ENCODE data around the gene SREBF2. TPM values are rescaled to one million over a fixed set of nuclear protein-coding genes. Genes with fewer than 3 reads are reported as not detected.

Gene SREBF2
- polyA plus RNA-seq, 1 donor from 2014 or later = 73.0 TPM

- Histone ChIP-seq H3K4me3 (ENCODE audit: low read length) (no peak overlapping the region), H3F3A (ENCODE audit: insufficient read depth, low read length, poor library complexity, severe bottlenecking) (no peaks in the 10 kb centered on the region), H3K4me2 (ENCODE audit: low read length) (no peak overlapping the region), H3K27me3 (ENCODE audit: insufficient read depth, low read depth, low read length) (no peaks in the 10 kb centered on the region), H3K9ac (ENCODE audit: low read length) (no peak overlapping the region), H3K9me2 (ENCODE audit: insufficient read depth, low read length) (no peaks in the 10 kb centered on the region), H3K36me3 (ENCODE audit: insufficient read depth, low read length) (no peaks in the 10 kb centered on the region), H4K20me1 (ENCODE audit: insufficient read depth) (no peaks in the 10 kb centered on the region), H3K9me3 (ENCODE audit: low read length) (no peaks in the 10 kb centered on the region), H2AFZ (ENCODE audit: low read depth, low read length) (no peak overlapping the region), H3K27ac (ENCODE audit: low read length) (no peak overlapping the region), H3K79me2 (replicated peaks; ENCODE audit: insufficient read depth, low read length) (no peaks in the 10 kb centered on the region)
- no peak for TF ChIP-seq SMC3 (conservative IDR thresholded peaks at IDR 0.05; ENCODE audit: poor library complexity)
- no peak for TF ChIP-seq MXI1 (conservative IDR thresholded peaks at IDR 0.05; ENCODE audit: poor library complexity, severe bottlenecking)
- no peak for TF ChIP-seq EZH2 (IDR thresholded peaks at IDR 0.05; ENCODE audit: borderline replicate concordance, insufficient read depth, low read length, poor library complexity, severe bottlenecking)
- TF ChIP-seq CTCF (IDR thresholded peaks at IDR 0.05; ENCODE audit: poor library complexity, severe bottlenecking) = no peak
- no peak for TF ChIP-seq REST (IDR thresholded peaks at IDR 0.05; ENCODE audit: borderline replicate concordance)
- TF ChIP-seq TAF1 (IDR thresholded peaks at IDR 0.05; ENCODE audit: low read depth) = no peak
- TF ChIP-seq RAD21 (conservative IDR thresholded peaks at IDR 0.05) = no peak
- no peak for TF ChIP-seq EP300 (conservative IDR thresholded peaks at IDR 0.05; ENCODE audit: poor library complexity, severe bottlenecking)
- no peak for TF ChIP-seq POLR2AphosphoS5 (IDR thresholded peaks at IDR 0.05)
These were observed 7.5 kb upstream of the SREBF2 start for GRCh38 chr22:41825376-41825775.

- H3K9me3 ChIP-seq (ENCODE audit: low read length) = no peaks in the 10 kb centered on the region
- no peaks in the 10 kb centered on the region for H3K9me2 ChIP-seq (ENCODE audit: insufficient read depth, low read length)
- H4K20me1 ChIP-seq (ENCODE audit: insufficient read depth) = no peaks in the 10 kb centered on the region
- no peaks in the 10 kb centered on the region for H3K36me3 ChIP-seq (ENCODE audit: insufficient read depth, low read length)
- H3K9ac ChIP-seq (ENCODE audit: low read length) = no peak overlapping the region
- H3K27ac ChIP-seq (ENCODE audit: low read length) = no peak overlapping the region
- H3K79me2 ChIP-seq (replicated peaks; ENCODE audit: insufficient read depth, low read length) = no peaks in the 10 kb centered on the region
- H3K4me2 ChIP-seq (ENCODE audit: low read length) = no peak overlapping the region
- H2AFZ ChIP-seq (ENCODE audit: low read depth, low read length) = no peak overlapping the region
- no peak overlapping the region for H3K4me3 ChIP-seq (ENCODE audit: low read length)
- H3K27me3 ChIP-seq (ENCODE audit: insufficient read depth, low read depth, low read length) = no peaks in the 10 kb centered on the region
- H3F3A ChIP-seq (ENCODE audit: insufficient read depth, low read length, poor library complexity, severe bottlenecking) = no peaks in the 10 kb centered on the region
- TF ChIP-seq CTCF (IDR thresholded peaks at IDR 0.05; ENCODE audit: poor library complexity, severe bottlenecking) (no peak), SMC3 (conservative IDR thresholded peaks at IDR 0.05; ENCODE audit: poor library complexity) (no peak), EP300 (conservative IDR thresholded peaks at IDR 0.05; ENCODE audit: poor library complexity, severe bottlenecking) (no peak), RAD21 (conservative IDR thresholded peaks at IDR 0.05) (no peak), TAF1 (IDR thresholded peaks at IDR 0.05; ENCODE audit: low read depth) (no peak), POLR2AphosphoS5 (IDR thresholded peaks at IDR 0.05) (no peak), REST (IDR thresholded peaks at IDR 0.05; ENCODE audit: borderline replicate concordance) (no peak), MXI1 (conservative IDR thresholded peaks at IDR 0.05; ENCODE audit: poor library complexity, severe bottlenecking) (no peak), EZH2 (IDR thresholded peaks at IDR 0.05; ENCODE audit: borderline replicate concordance, insufficient read depth, low read length, poor library complexity, severe bottlenecking) (no peak)
These were observed 6.9 kb upstream of the SREBF2 start for GRCh38 chr22:41826021-41826420.
